ENCODE measurements around the gene EIF3D. TPM values are rescaled to one million over a fixed set of nuclear protein-coding genes. Genes with fewer than 3 reads are reported as not detected.

The EIF3D gene
- total and polyA plus RNA-seq, 2 of the 4 experiments (the other 2 are of a cell fraction), result 339 to 746 TPM

GRCh38 chr22:36491155-36491554, 37.8 kb downstream of the EIF3D start:
- Histone ChIP-seq H3K4me3 (ENCODE audit: insufficient read depth, low read depth, low read length) (no peak overlapping the region), H4K5ac (ENCODE audit: low read depth, low read length) (no peak overlapping the region), H4K8ac (ENCODE audit: low read depth in 2 of 2, low read length in 2 of 2) (no peak overlapping the region), H2BK20ac (ENCODE audit: low read depth, low read length) (no peak overlapping the region), H3K9me3 (ENCODE audit: control insufficient read depth, insufficient read depth, low read length) (no peaks in the 10 kb centered on the region; the same call in 1 of the 2 replicates), H3K14ac (replicated peaks; ENCODE audit: low read depth, low read length) (no peak overlapping the region), H3K18ac (ENCODE audit: low read depth, low read length) (no peak overlapping the region), H3K27me3 (ENCODE audit: control insufficient read depth, insufficient read depth, low read length) (no peaks in the 10 kb centered on the region), H3K27ac (ENCODE audit: insufficient read depth, low read length) (no peak overlapping the region), H2BK5ac (ENCODE audit: low read depth, low read length, poor library complexity, severe bottlenecking) (no peak overlapping the region), H2BK120ac (ENCODE audit: low read depth, low read length) (no peak overlapping the region), H2AK9ac (replicated peaks; ENCODE audit: low read depth, low read length, poor library complexity) (no peak overlapping the region), H3K4me2 (ENCODE audit: low read depth, low read length) (no peak overlapping the region), H4K91ac (ENCODE audit: insufficient read depth, low read depth, low read length) (no peak overlapping the region), H3K4ac (ENCODE audit: low read depth, low read length) (no peak overlapping the region), H3K23ac (ENCODE audit: low read depth, low read length) (no peak overlapping the region), H2AK5ac (ENCODE audit: low read depth, low read length) (no peak overlapping the region), H2AFZ (replicated peaks; ENCODE audit: low read length, poor library complexity) (no peak overlapping the region), H3K56ac (ENCODE audit: extremely low read depth, insufficient read depth, low read length) (no peak overlapping the region), H3K4me1 (ENCODE audit: control insufficient read depth, insufficient read depth, low read length) (peaks cover 5% of the 10 kb centered on the region), H4K20me1 (ENCODE audit: insufficient read depth, low read length) (no peaks in the 10 kb centered on the region), H3K79me1 (ENCODE audit: low read depth in 1 of 2, low read length in 2 of 2) (no peaks in the 10 kb centered on the region), H3K9ac (ENCODE audit: low read depth, low read length) (no peak overlapping the region), H3K36me3 (ENCODE audit: control insufficient read depth, insufficient read depth, low read length) (peaks cover 13% of the 10 kb centered on the region; the same call in 1 of the 2 replicates), H3K9me1 (ENCODE audit: insufficient read depth, low read length) (peaks cover 4% of the 10 kb centered on the region; the same call in 1 of the 2 replicates), H2BK15ac (ENCODE audit: low read depth, low read length) (no peak overlapping the region; the same call in 2 of the 3 replicates)
- TF ChIP-seq USF2 (IDR thresholded peaks at IDR 0.05; ENCODE audit: low read depth, low read length) (no peak), BHLHE40 (IDR thresholded peaks at IDR 0.05; ENCODE audit: low read depth, low read length) (no peak), MAFK (IDR thresholded peaks at IDR 0.05; ENCODE audit: low read depth, low read length) (no peak), MXI1 (IDR thresholded peaks at IDR 0.05; ENCODE audit: borderline replicate concordance, low read depth, low read length) (no peak), MAZ (IDR thresholded peaks at IDR 0.05; ENCODE audit: borderline replicate concordance, low read depth, low read length) (no peak), NFE2L2 (IDR thresholded peaks at IDR 0.05; ENCODE audit: low read depth, low read length) (no peak), RAD21 (IDR thresholded peaks at IDR 0.05; ENCODE audit: low read length) (no peak), CHD1 (IDR thresholded peaks at IDR 0.05; ENCODE audit: low read depth, low read length) (no peak), FOS (IDR thresholded peaks at IDR 0.05; ENCODE audit: low read depth, low read length) (no peak), RFX5 (IDR thresholded peaks at IDR 0.05; ENCODE audit: low read depth, low read length) (no peak)
- DNase-seq, result no peak
- CTCF ChIA-PET, result interaction anchor here (0.7 kb wide), 2 partner anchors 192 to 1141 kb away, joined by 5 read pairs; no protein-coding TSS in a partner anchor
- 100% methylated on average over 1 of the region's 7 CpGs; no CpG with 5 or more reads in 1 of the 2 experiments for WGBS, 2 experiments (ENCODE audit: extremely low coverage in 2 of 2, insufficient read length in 1 of 2)
- dilution Hi-C loops (cut with HindIII; ENCODE audit: low sequenced_read_pairs, unreplicated experiment) (no loop called here), in situ Hi-C loops (cut with MboI; ENCODE audit: low sequenced_read_pairs) (no loop called here), intact Hi-C loops (cut with micrococcal nuclease) (no loop called here)
- POLR2A ChIA-PET (ENCODE audit: unreplicated experiment), result interaction anchor here (0.5 to 0.6 kb wide), 2 partner anchors 110 to 112 kb away, joined by 3 to 10 read pairs; no protein-coding TSS in a partner anchor
- no peak for ATAC-seq (ENCODE audit: low read depth)
- no TSS peak for BruUV-seq (replicated peaks)

Data from IMR-90 (cell line).